ENCODE data around the gene TOMM20.

The TOMM20 gene

GRCh38 chr1:235112297-235113182 is 16.1 kb downstream of the TOMM20 start:
- peaks cover 87 to 95% of the 10 kb centered on the region in 2 experiments for H3K36me3 ChIP-seq (ENCODE audit: control insufficient read depth in 2 of 2, insufficient read depth in 1 of 2, low read length in 2 of 2)
- TF ChIP-seq GLI4 (tag by site-specific recombination; IDR thresholded peaks at IDR 0.05): no peak
- TF ChIP-seq ZFP69B (tag by site-specific recombination; IDR thresholded peaks at IDR 0.05): 0 out of 2 replicates have a peak, but pooled peaks have one; percentile 20
- no peak for TF ChIP-seq ZBTB21 (tag by site-specific recombination; IDR thresholded peaks at IDR 0.05)
- TF ChIP-seq, protein P1, sequence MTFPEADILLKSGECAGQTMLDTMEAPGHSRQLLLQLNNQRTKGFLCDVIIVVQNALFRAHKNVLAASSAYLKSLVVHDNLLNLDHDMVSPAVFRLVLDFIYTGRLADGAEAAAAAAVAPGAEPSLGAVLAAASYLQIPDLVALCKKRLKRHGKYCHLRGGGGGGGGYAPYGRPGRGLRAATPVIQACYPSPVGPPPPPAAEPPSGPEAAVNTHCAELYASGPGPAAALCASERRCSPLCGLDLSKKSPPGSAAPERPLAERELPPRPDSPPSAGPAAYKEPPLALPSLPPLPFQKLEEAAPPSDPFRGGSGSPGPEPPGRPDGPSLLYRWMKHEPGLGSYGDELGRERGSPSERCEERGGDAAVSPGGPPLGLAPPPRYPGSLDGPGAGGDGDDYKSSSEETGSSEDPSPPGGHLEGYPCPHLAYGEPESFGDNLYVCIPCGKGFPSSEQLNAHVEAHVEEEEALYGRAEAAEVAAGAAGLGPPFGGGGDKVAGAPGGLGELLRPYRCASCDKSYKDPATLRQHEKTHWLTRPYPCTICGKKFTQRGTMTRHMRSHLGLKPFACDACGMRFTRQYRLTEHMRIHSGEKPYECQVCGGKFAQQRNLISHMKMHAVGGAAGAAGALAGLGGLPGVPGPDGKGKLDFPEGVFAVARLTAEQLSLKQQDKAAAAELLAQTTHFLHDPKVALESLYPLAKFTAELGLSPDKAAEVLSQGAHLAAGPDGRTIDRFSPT (tag by site-specific recombination; IDR thresholded peaks at IDR 0.05): peak; percentile 47; the same call in 1 of the 2 replicates
- TF ChIP-seq, protein P2, sequence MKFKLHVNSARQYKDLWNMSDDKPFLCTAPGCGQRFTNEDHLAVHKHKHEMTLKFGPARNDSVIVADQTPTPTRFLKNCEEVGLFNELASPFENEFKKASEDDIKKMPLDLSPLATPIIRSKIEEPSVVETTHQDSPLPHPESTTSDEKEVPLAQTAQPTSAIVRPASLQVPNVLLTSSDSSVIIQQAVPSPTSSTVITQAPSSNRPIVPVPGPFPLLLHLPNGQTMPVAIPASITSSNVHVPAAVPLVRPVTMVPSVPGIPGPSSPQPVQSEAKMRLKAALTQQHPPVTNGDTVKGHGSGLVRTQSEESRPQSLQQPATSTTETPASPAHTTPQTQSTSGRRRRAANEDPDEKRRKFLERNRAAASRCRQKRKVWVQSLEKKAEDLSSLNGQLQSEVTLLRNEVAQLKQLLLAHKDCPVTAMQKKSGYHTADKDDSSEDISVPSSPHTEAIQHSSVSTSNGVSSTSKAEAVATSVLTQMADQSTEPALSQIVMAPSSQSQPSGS (tag by site-specific recombination; IDR thresholded peaks at IDR 0.05; ENCODE audit: low read depth): peak; percentile 74; the same call in 1 of the 2 replicates
- TF ChIP-seq ZNF19 (tag by site-specific recombination; IDR thresholded peaks at IDR 0.05; ENCODE audit: low read depth): no peak
- TF ChIP-seq PRDM6 (tag by site-specific recombination; IDR thresholded peaks at IDR 0.05): peak; percentile 62
- TF ChIP-seq ZNF366 (tag by site-specific recombination; conservative IDR thresholded peaks at IDR 0.05): peak; percentile 77
- TF ChIP-seq EGR2 (tag by site-specific recombination; IDR thresholded peaks at IDR 0.05; ENCODE audit: low read depth): no peak
- TF ChIP-seq ZNF292 (tag by site-specific recombination; IDR thresholded peaks at IDR 0.05; ENCODE audit: borderline replicate concordance, low read depth): no peak
- TF ChIP-seq, protein P3, sequence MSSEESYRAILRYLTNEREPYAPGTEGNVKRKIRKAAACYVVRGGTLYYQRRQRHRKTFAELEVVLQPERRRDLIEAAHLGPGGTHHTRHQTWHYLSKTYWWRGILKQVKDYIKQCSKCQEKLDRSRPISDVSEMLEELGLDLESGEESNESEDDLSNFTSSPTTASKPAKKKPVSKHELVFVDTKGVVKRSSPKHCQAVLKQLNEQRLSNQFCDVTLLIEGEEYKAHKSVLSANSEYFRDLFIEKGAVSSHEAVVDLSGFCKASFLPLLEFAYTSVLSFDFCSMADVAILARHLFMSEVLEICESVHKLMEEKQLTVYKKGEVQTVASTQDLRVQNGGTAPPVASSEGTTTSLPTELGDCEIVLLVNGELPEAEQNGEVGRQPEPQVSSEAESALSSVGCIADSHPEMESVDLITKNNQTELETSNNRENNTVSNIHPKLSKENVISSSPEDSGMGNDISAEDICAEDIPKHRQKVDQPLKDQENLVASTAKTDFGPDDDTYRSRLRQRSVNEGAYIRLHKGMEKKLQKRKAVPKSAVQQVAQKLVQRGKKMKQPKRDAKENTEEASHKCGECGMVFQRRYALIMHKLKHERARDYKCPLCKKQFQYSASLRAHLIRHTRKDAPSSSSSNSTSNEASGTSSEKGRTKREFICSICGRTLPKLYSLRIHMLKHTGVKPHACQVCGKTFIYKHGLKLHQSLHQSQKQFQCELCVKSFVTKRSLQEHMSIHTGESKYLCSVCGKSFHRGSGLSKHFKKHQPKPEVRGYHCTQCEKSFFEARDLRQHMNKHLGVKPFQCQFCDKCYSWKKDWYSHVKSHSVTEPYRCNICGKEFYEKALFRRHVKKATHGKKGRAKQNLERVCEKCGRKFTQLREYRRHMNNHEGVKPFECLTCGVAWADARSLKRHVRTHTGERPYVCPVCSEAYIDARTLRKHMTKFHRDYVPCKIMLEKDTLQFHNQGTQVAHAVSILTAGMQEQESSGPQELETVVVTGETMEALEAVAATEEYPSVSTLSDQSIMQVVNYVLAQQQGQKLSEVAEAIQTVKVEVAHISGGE (tag by site-specific recombination; conservative IDR thresholded peaks at IDR 0.05; ENCODE audit: low read depth): no peak
- no peak for TF ChIP-seq ZNF221 (tag by site-specific recombination; IDR thresholded peaks at IDR 0.05; ENCODE audit: borderline replicate concordance)
- TF ChIP-seq, protein P4, sequence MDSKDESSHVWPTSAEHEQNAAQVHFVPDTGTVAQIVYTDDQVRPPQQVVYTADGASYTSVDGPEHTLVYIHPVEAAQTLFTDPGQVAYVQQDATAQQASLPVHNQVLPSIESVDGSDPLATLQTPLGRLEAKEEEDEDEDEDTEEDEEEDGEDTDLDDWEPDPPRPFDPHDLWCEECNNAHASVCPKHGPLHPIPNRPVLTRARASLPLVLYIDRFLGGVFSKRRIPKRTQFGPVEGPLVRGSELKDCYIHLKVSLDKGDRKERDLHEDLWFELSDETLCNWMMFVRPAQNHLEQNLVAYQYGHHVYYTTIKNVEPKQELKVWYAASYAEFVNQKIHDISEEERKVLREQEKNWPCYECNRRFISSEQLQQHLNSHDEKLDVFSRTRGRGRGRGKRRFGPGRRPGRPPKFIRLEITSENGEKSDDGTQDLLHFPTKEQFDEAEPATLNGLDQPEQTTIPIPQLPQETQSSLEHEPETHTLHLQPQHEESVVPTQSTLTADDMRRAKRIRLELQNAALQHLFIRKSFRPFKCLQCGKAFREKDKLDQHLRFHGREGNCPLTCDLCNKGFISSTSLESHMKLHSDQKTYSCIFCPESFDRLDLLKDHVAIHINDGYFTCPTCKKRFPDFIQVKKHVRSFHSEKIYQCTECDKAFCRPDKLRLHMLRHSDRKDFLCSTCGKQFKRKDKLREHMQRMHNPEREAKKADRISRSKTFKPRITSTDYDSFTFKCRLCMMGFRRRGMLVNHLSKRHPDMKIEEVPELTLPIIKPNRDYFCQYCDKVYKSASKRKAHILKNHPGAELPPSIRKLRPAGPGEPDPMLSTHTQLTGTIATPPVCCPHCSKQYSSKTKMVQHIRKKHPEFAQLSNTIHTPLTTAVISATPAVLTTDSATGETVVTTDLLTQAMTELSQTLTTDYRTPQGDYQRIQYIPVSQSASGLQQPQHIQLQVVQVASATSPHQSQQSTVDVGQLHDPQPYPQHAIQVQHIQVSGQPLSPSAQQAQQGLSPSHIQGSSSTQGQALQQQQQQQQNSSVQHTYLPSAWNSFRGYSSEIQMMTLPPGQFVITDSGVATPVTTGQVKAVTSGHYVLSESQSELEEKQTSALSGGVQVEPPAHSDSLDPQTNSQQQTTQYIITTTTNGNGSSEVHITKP (tag by site-specific recombination; IDR thresholded peaks at IDR 0.05): no peak
- TF ChIP-seq ZNF202 (tag by site-specific recombination; IDR thresholded peaks at IDR 0.05; ENCODE audit: borderline replicate concordance): no peak
- TF ChIP-seq ZNF214 (tag by site-specific recombination; IDR thresholded peaks at IDR 0.05; ENCODE audit: borderline replicate concordance): no peak
- no peak for TF ChIP-seq ZNF302 (tag by site-specific recombination; IDR thresholded peaks at IDR 0.05; ENCODE audit: low read depth)
- TF ChIP-seq ZNF837 (tag by site-specific recombination; IDR thresholded peaks at IDR 0.05): 0 out of 2 replicates have a peak, but pooled peaks have one; percentile 10
- no peak for TF ChIP-seq ZBTB1 (tag by site-specific recombination; IDR thresholded peaks at IDR 0.05)
- TF ChIP-seq ZNF558 (tag by site-specific recombination; IDR thresholded peaks at IDR 0.05): peak; percentile 42; the same call in 1 of the 2 replicates
- no peak for TF ChIP-seq KLF7 (tag by site-specific recombination; IDR thresholded peaks at IDR 0.05; ENCODE audit: borderline replicate concordance)
- no peak for TF ChIP-seq ZNF23 (tag by site-specific recombination; IDR thresholded peaks at IDR 0.05; ENCODE audit: borderline replicate concordance)
- TF ChIP-seq ZNF473 (tag by site-specific recombination; IDR thresholded peaks at IDR 0.05): no peak
- no peak for TF ChIP-seq ZNF274 (IDR thresholded peaks at IDR 0.05; ENCODE audit: low read length)
- peak; percentile 73; the same call in 1 of the 2 replicates for TF ChIP-seq ZNF274 (tag by site-specific recombination; IDR thresholded peaks at IDR 0.05; ENCODE audit: borderline replicate concordance)

More at GRCh38 chr1:235112297-235113182, 16.1 kb downstream of the TOMM20 start:
- CTCF ChIA-PET: interaction anchor here (0.6 to 1.8 kb wide), 4 partner anchors 8 to 489 kb away, joined by 3 to 8 read pairs (median 4); no protein-coding TSS in a partner anchor
- Histone ChIP-seq H3K4me3 (ENCODE audit: low read depth, low read length) (no peak overlapping the region), H3K27ac (ENCODE audit: extremely low read depth, low read depth, low read length) (no peak overlapping the region), H3K4me1 (ENCODE audit: control insufficient read depth, insufficient read depth, low read length) (no peaks in the 10 kb centered on the region), H3K9me3 (ENCODE audit: control insufficient read depth, insufficient read depth, low read depth, low read length) (no peaks in the 10 kb centered on the region)
- POLR2A ChIA-PET: interaction anchor here (1.1 kb wide), 1 partner anchor 10 kb away, joined by 3 read pairs; no protein-coding TSS in a partner anchor
